ENCODE measurements around the gene GKN2. TPM values are rescaled to one million over a fixed set of nuclear protein-coding genes. Genes with fewer than 3 reads are reported as not detected.

The GKN2 gene
- total RNA-seq, 1 experiment from 2014 or later: not detected

- ChIA-PET POLR2A (ENCODE audit: low non-redundant PET) (no interaction called here), CTCF (no interaction called here)
- intact Hi-C loops (cut with micrococcal nuclease; ENCODE audit: unreplicated experiment): no loop called here
- Histone ChIP-seq H3K9me3 (ENCODE audit: low read depth, low read length, poor library complexity, severe bottlenecking) (no peaks in the 10 kb centered on the region), H3K4me3 (ENCODE audit: low read depth, low read length, poor library complexity, severe bottlenecking) (no peak overlapping the region), H3K27ac (ENCODE audit: low read depth, low read length, poor library complexity, severe bottlenecking) (no peak overlapping the region), H3K4me1 (ENCODE audit: insufficient read depth, low read length, poor library complexity, severe bottlenecking) (no peaks in the 10 kb centered on the region), H3K27me3 (replicated peaks; ENCODE audit: insufficient read depth, low read depth, low read length, poor library complexity) (no peaks in the 10 kb centered on the region), H3K36me3 (ENCODE audit: insufficient read depth, low read length, poor library complexity, severe bottlenecking) (no peaks in the 10 kb centered on the region)
- TF ChIP-seq, protein P1, sequence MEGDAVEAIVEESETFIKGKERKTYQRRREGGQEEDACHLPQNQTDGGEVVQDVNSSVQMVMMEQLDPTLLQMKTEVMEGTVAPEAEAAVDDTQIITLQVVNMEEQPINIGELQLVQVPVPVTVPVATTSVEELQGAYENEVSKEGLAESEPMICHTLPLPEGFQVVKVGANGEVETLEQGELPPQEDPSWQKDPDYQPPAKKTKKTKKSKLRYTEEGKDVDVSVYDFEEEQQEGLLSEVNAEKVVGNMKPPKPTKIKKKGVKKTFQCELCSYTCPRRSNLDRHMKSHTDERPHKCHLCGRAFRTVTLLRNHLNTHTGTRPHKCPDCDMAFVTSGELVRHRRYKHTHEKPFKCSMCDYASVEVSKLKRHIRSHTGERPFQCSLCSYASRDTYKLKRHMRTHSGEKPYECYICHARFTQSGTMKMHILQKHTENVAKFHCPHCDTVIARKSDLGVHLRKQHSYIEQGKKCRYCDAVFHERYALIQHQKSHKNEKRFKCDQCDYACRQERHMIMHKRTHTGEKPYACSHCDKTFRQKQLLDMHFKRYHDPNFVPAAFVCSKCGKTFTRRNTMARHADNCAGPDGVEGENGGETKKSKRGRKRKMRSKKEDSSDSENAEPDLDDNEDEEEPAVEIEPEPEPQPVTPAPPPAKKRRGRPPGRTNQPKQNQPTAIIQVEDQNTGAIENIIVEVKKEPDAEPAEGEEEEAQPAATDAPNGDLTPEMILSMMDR (conservative IDR thresholded peaks at IDR 0.05; ENCODE audit: low read depth, low read length): no peak
- no peak for TF ChIP-seq EZH2 (IDR thresholded peaks at IDR 0.05; ENCODE audit: borderline replicate concordance, low read depth, low read length, poor library complexity, severe bottlenecking)
- no peak for DNase-seq (ENCODE audit: low spot score)
- no TSS peak for BruUV-seq (replicated peaks)
Observed at GRCh38 chr2:68918497-68918896, 34.2 kb downstream of the GKN2 start.

DNA sequence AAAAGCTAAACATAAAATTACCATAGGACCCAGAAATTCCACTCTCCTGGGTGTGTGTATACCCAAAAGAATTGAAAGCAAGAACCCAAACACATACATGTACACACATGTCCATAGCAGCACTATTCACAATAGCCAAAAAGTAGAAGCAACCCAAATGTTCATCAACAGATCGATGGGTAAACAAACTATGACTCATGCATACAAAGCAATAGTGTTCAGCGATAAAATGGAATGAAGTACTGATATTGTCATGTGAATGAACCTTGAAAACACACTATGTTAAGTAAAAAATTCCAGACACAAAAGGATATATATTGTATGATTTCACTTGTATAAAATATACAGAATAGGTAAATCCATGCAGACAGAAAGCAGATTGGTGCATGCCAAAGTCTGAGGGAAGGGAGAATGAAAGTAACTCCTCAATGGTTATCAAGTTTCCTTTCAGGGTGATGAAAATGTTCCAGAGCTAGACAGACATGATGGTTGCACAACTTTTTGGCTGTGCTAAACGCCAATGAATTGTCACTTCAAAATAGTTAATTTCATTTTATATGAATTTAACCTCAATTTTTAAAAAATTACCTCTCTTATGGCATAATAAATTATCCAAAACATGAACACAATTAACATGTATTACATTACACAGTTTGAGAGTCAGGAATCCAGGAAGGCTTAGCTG lies 35.5 kb downstream of the GKN2 start:
- ChIA-PET POLR2A (ENCODE audit: low non-redundant PET) (no interaction called here), CTCF (no interaction called here)
- no peak overlapping the region for H3K27ac ChIP-seq (ENCODE audit: low read depth, low read length, poor library complexity, severe bottlenecking)
- H3K4me3 ChIP-seq (ENCODE audit: low read depth, low read length, poor library complexity, severe bottlenecking): no peak overlapping the region
- intact Hi-C loops (cut with micrococcal nuclease; ENCODE audit: unreplicated experiment): no loop called here
- no TSS peak for BruUV-seq (replicated peaks)
- H3K9me3 ChIP-seq (ENCODE audit: low read depth, low read length, poor library complexity, severe bottlenecking): no peaks in the 10 kb centered on the region
- H3K4me1 ChIP-seq (ENCODE audit: insufficient read depth, low read length, poor library complexity, severe bottlenecking): no peaks in the 10 kb centered on the region
- H3K36me3 ChIP-seq (ENCODE audit: insufficient read depth, low read length, poor library complexity, severe bottlenecking): no peaks in the 10 kb centered on the region
- no peak for TF ChIP-seq EZH2 (IDR thresholded peaks at IDR 0.05; ENCODE audit: borderline replicate concordance, low read depth, low read length, poor library complexity, severe bottlenecking)
- TF ChIP-seq, protein P1 (conservative IDR thresholded peaks at IDR 0.05; ENCODE audit: low read depth, low read length): no peak
- DNase-seq (ENCODE audit: low spot score): no peak
- no peaks in the 10 kb centered on the region for H3K27me3 ChIP-seq (replicated peaks; ENCODE audit: insufficient read depth, low read depth, low read length, poor library complexity)

GRCh38 chr2:68916226-68916625 lies 36.5 kb downstream of the GKN2 start:
- ChIA-PET POLR2A (ENCODE audit: low non-redundant PET) (no interaction called here), CTCF (no interaction called here)
- Histone ChIP-seq H3K9me3 (ENCODE audit: low read depth, low read length, poor library complexity, severe bottlenecking) (no peaks in the 10 kb centered on the region), H3K36me3 (ENCODE audit: insufficient read depth, low read length, poor library complexity, severe bottlenecking) (no peaks in the 10 kb centered on the region), H3K4me1 (ENCODE audit: insufficient read depth, low read length, poor library complexity, severe bottlenecking) (no peaks in the 10 kb centered on the region), H3K27ac (ENCODE audit: low read depth, low read length, poor library complexity, severe bottlenecking) (no peak overlapping the region), H3K27me3 (replicated peaks; ENCODE audit: insufficient read depth, low read depth, low read length, poor library complexity) (no peaks in the 10 kb centered on the region), H3K4me3 (ENCODE audit: low read depth, low read length, poor library complexity, severe bottlenecking) (no peak overlapping the region)
- intact Hi-C loops (cut with micrococcal nuclease; ENCODE audit: unreplicated experiment): no loop called here
- no peak for DNase-seq (ENCODE audit: low spot score)
- BruUV-seq (replicated peaks): no TSS peak
- TF ChIP-seq, protein P1 (conservative IDR thresholded peaks at IDR 0.05; ENCODE audit: low read depth, low read length): no peak
- TF ChIP-seq EZH2 (IDR thresholded peaks at IDR 0.05; ENCODE audit: borderline replicate concordance, low read depth, low read length, poor library complexity, severe bottlenecking): no peak
